ENCODE measurements around the gene KRT20. TPM values are rescaled to one million over a fixed set of nuclear protein-coding genes. Genes with fewer than 3 reads are reported as not detected.

The KRT20 gene
- total and polyA plus RNA-seq, 2 donors (not counting 3 experiments of a cell fraction or from before 2014, with no cell fraction given), result not detected

GRCh38 chr17:40850293-40850972 lies 34.6 kb downstream of the KRT20 start:
- H3K9me3 ChIP-seq (replicated peaks; ENCODE audit: control insufficient read depth, insufficient read depth, low read length), result no peaks in the 10 kb centered on the region
- dilution Hi-C loops (cut with MboI; ENCODE audit: extremely low pct_ligation_motif_present, low sequenced_read_pairs), result no loop called here
- no peaks in the 10 kb centered on the region for H3K36me3 ChIP-seq (ENCODE audit: control insufficient read depth in 2 of 2, extremely low read depth in 1 of 2, insufficient read depth in 2 of 2, low read length in 2 of 2)
- BruUV-seq (replicated peaks), result no TSS peak
- no peak overlapping the region for H3K27ac ChIP-seq (ENCODE audit: insufficient read depth, low read depth, low read length)
- peaks cover 8% of the 10 kb centered on the region for H3K4me1 ChIP-seq (ENCODE audit: control insufficient read depth, extremely low read depth, insufficient read depth, low read length)
- no peaks in the 10 kb centered on the region for H4K20me1 ChIP-seq (replicated peaks; ENCODE audit: control insufficient read depth, extremely low read depth, insufficient read depth, low read length)
- DNase-seq (ENCODE audit: low read depth, low spot score), result no peak
- H3K79me2 ChIP-seq (ENCODE audit: control insufficient read depth, insufficient read depth, low read length), result no peaks in the 10 kb centered on the region
- no peak for FAIRE-seq
- intact Hi-C loops (cut with micrococcal nuclease), result no loop called here
- H3K9me1 ChIP-seq (replicated peaks; ENCODE audit: control insufficient read depth, extremely low read depth, insufficient read depth, low read length), result no peaks in the 10 kb centered on the region
- H3K9ac ChIP-seq (replicated peaks; ENCODE audit: extremely low read depth, insufficient read depth, low read length), result no peak overlapping the region
- H2AFZ ChIP-seq (ENCODE audit: low read depth, low read length), result no peak overlapping the region
- TF ChIP-seq FOS (IDR thresholded peaks at IDR 0.05; ENCODE audit: borderline replicate concordance, insufficient read depth, low read length) (no peak), MAX (IDR thresholded peaks at IDR 0.05; ENCODE audit: insufficient read depth, insufficient read length) (no peak), EZH2 (IDR thresholded peaks at IDR 0.05; ENCODE audit: borderline replicate concordance, low read depth, low read length, severe bottlenecking) (no peak), POLR2AphosphoS5 (IDR thresholded peaks at IDR 0.05; ENCODE audit: insufficient read depth, low read depth, low read length) (no peak), JUN (IDR thresholded peaks at IDR 0.05; ENCODE audit: borderline replicate concordance, insufficient read depth, insufficient read length, low read depth) (no peak), MYC (IDR thresholded peaks at IDR 0.05; ENCODE audit: low read depth, low read length) (no peak), CTCF (IDR thresholded peaks at IDR 0.05; ENCODE audit: extremely low read depth in 1 of 2, insufficient read depth in 1 of 2, low read depth in 1 of 2, low read length in 2 of 2) (no peak), GATA2 (IDR thresholded peaks at IDR 0.05; ENCODE audit: insufficient read depth, insufficient read length, low read depth, low read length) (no peak), POLR2A (IDR thresholded peaks at IDR 0.05; ENCODE audit: low read depth, low read length) (no peak)
- H3K4me2 ChIP-seq (ENCODE audit: insufficient read depth, low read length), result no peak overlapping the region
- POLR2A ChIA-PET, result no interaction called here
- peaks cover 7 to 10% of the 10 kb centered on the region in 2 experiments for H3K27me3 ChIP-seq (ENCODE audit: control insufficient read depth in 2 of 2, insufficient read depth in 2 of 2, low read length in 2 of 2)
- CTCF ChIA-PET, result no interaction called here
- H3K4me3 ChIP-seq (replicated peaks in 1 of 3; ENCODE audit: insufficient read depth in 1 of 3, low read depth in 1 of 3, low read length in 3 of 3), result no peak overlapping the region

Measured in endothelial cell of umbilical vein (primary cell).